ENCODE results near the gene GSG1L.

GRCh38 chr16:27767971-27768591 is 295.4 kb downstream of the GSG1L start:
- TF ChIP-seq, protein P1, sequence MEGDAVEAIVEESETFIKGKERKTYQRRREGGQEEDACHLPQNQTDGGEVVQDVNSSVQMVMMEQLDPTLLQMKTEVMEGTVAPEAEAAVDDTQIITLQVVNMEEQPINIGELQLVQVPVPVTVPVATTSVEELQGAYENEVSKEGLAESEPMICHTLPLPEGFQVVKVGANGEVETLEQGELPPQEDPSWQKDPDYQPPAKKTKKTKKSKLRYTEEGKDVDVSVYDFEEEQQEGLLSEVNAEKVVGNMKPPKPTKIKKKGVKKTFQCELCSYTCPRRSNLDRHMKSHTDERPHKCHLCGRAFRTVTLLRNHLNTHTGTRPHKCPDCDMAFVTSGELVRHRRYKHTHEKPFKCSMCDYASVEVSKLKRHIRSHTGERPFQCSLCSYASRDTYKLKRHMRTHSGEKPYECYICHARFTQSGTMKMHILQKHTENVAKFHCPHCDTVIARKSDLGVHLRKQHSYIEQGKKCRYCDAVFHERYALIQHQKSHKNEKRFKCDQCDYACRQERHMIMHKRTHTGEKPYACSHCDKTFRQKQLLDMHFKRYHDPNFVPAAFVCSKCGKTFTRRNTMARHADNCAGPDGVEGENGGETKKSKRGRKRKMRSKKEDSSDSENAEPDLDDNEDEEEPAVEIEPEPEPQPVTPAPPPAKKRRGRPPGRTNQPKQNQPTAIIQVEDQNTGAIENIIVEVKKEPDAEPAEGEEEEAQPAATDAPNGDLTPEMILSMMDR (IDR thresholded peaks at IDR 0.05; ENCODE audit: poor library complexity), result no peak
- TF ChIP-seq EZH2 (IDR thresholded peaks at IDR 0.05; ENCODE audit: borderline replicate concordance), result no peak
